ENCODE results near the gene BCL11A. TPM values are rescaled to one million over a fixed set of nuclear protein-coding genes. Genes with fewer than 3 reads are reported as not detected.

BCL11A gene
- total and polyA plus RNA-seq, 2 of the 13 experiments (the other 11 are each of a cell fraction or from before 2014, with no cell fraction given) = not detected

DNA sequence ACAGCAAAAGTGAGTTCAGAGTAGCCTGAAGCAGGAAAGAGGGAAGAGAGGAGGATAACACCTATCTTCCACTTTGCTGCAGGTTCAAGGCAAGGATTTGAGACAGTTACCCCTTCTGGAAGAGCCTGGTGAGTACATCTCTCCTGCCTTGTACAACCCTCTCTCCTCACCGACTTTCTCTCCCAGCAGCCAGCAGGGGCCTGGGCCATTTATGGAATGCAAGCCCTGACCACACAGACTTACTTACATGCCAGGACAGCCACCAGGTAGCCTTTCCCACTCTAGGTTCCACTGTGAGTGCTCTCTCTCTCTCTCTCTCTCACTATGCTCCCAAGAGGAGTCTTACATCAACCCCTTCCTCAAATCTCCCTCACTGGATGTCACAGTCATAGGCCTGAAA, 57.0 kb downstream of the BCL11A start:
- H3K27ac ChIP-seq (ENCODE audit: extremely low read length, insufficient read depth, low read length) = no peak overlapping the region
- no TSS peak for BruUV-seq (replicated peaks)
- TF ChIP-seq ZSCAN25 (CRISPR knock-in tag; IDR thresholded peaks at IDR 0.05) (no peak), MYC (CRISPR knock-in tag; IDR thresholded peaks at IDR 0.05; ENCODE audit: borderline replicate concordance) (no peak), ZC3H4 (CRISPR knock-in tag; IDR thresholded peaks at IDR 0.05; ENCODE audit: borderline replicate concordance) (no peak)
- DNase-seq (ENCODE audit: low spot score) = no peak
- H3K36me3 ChIP-seq (replicated peaks in 1 of 2; ENCODE audit: control insufficient read depth in 1 of 2, insufficient read depth in 2 of 2, low read length in 2 of 2) = no peaks in the 10 kb centered on the region
- peak; percentile 56 for ATAC-seq
- H3K4me2 ChIP-seq (ENCODE audit: low read depth, low read length) = no peak overlapping the region
- intact Hi-C loops (cut with micrococcal nuclease; ENCODE audit: unreplicated experiment) = no loop called here
- H4K20me1 ChIP-seq (ENCODE audit: insufficient read depth, low read length) = no peaks in the 10 kb centered on the region
- H3K27me3 ChIP-seq (ENCODE audit: control insufficient read depth in 1 of 2, insufficient read depth in 2 of 2, low read length in 2 of 2) = peaks cover 1 to 19% of the 10 kb centered on the region in 2 experiments; a peak in 3 of 5 replicates
- WGBS (ENCODE audit: low lambda C conversion rate) = 0% methylated on average over 1 of the region's 1 CpG
- in situ Hi-C loops (cut with HindIII; ENCODE audit: extremely low pct_ligation_motif_present, low pct_unique_long_range_greater_than_20kb) = no loop called here
- no peak for FAIRE-seq
- H3K79me2 ChIP-seq (ENCODE audit: insufficient read depth, low read length) = no peaks in the 10 kb centered on the region
- H3K9me3 ChIP-seq (ENCODE audit: low read length) = no peaks in the 10 kb centered on the region
- H3K4me1 ChIP-seq (ENCODE audit: insufficient read depth, low read length) = no peaks in the 10 kb centered on the region
- ChIA-PET CTCF (ENCODE audit: low intra/inter-chr PET ratio, low total read pairs) (no interaction called here), POLR2A (no interaction called here)
- H3K9ac ChIP-seq (ENCODE audit: insufficient read depth, low read depth, low read length) = no peak overlapping the region
- no peak overlapping the region for H2AFZ ChIP-seq (ENCODE audit: low read length)
- H3K4me3 ChIP-seq (replicated peaks in 1 of 3; ENCODE audit: insufficient read depth in 1 of 3, low read depth in 2 of 3, low read length in 3 of 3) = no peak overlapping the region

DNA sequence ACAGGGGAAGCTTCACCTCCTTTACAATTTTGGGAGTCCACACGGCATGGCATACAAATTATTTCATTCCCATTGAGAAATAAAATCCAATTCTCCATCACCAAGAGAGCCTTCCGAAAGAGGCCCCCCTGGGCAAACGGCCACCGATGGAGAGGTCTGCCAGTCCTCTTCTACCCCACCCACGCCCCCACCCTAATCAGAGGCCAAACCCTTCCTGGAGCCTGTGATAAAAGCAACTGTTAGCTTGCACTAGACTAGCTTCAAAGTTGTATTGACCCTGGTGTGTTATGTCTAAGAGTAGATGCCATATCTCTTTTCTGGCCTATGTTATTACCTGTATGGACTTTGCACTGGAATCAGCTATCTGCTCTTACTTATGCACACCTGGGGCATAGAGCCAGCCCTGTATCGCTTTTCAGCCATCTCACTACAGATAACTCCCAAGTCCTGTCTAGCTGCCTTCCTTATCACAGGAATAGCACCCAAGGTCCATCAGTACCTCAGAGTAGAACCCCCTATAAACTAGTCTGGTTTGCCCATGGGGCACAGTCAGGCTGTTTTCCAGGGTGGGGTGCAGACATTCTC, 58.3 kb downstream of the BCL11A start:
- intact Hi-C loops (cut with micrococcal nuclease; ENCODE audit: unreplicated experiment) (no loop called here), in situ Hi-C loops (cut with HindIII; ENCODE audit: extremely low pct_ligation_motif_present, low pct_unique_long_range_greater_than_20kb) (no loop called here)
- peaks cover 1 to 10% of the 10 kb centered on the region in 2 experiments; a peak in 3 of 5 replicates for H3K27me3 ChIP-seq (ENCODE audit: control insufficient read depth in 1 of 2, insufficient read depth in 2 of 2, low read length in 2 of 2)
- no peaks in the 10 kb centered on the region for H3K4me1 ChIP-seq (ENCODE audit: insufficient read depth, low read length)
- TF ChIP-seq SPEN (CRISPR knock-in tag; IDR thresholded peaks at IDR 0.05; ENCODE audit: low read depth) (no peak), ZNF850 (CRISPR knock-in tag; conservative IDR thresholded peaks at IDR 0.05) (no peak), SALL2 (CRISPR knock-in tag; IDR thresholded peaks at IDR 0.05) (no peak), ZC3H4 (CRISPR knock-in tag; IDR thresholded peaks at IDR 0.05; ENCODE audit: borderline replicate concordance) (no peak), CHD2 (IDR thresholded peaks at IDR 0.05; ENCODE audit: low read depth, low read length) (no peak), KAT8 (CRISPR knock-in tag; IDR thresholded peaks at IDR 0.05) (no peak), ZNF775 (CRISPR knock-in tag; IDR thresholded peaks at IDR 0.05; ENCODE audit: borderline replicate concordance) (no peak), ZNF546 (CRISPR knock-in tag; conservative IDR thresholded peaks at IDR 0.05) (no peak), ZSCAN31 (CRISPR knock-in tag; IDR thresholded peaks at IDR 0.05; ENCODE audit: low read depth) (no peak), CEBPB (IDR thresholded peaks at IDR 0.05; ENCODE audit: borderline replicate concordance, low read depth, low read length) (no peak), SALL1 (CRISPR knock-in tag; IDR thresholded peaks at IDR 0.05) (no peak), MTF1 (CRISPR knock-in tag; IDR thresholded peaks at IDR 0.05) (no peak), ZNF207 (IDR thresholded peaks at IDR 0.05; ENCODE audit: borderline replicate concordance) (no peak), SOX6 (IDR thresholded peaks at IDR 0.05) (no peak), SOX6 (CRISPR knock-in tag; IDR thresholded peaks at IDR 0.05) (no peak), ZBTB42 (CRISPR knock-in tag; IDR thresholded peaks at IDR 0.05) (no peak), ZNF180 (CRISPR knock-in tag; IDR thresholded peaks at IDR 0.05; ENCODE audit: borderline replicate concordance, low read depth) (no peak), MXI1 (IDR thresholded peaks at IDR 0.05; ENCODE audit: borderline replicate concordance, low read depth, low read length) (no peak)
- TF ChIP-seq, protein P1, sequence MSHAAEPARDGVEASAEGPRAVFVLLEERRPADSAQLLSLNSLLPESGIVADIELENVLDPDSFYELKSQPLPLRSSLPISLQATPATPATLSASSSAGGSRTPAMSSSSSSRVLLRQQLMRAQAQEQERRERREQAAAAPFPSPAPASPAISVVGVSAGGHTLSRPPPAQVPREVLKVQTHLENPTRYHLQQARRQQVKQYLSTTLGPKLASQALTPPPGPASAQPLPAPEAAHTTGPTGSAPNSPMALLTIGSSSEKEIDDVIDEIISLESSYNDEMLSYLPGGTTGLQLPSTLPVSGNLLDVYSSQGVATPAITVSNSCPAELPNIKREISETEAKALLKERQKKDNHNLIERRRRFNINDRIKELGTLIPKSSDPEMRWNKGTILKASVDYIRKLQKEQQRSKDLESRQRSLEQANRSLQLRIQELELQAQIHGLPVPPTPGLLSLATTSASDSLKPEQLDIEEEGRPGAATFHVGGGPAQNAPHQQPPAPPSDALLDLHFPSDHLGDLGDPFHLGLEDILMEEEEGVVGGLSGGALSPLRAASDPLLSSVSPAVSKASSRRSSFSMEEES (CRISPR knock-in tag; IDR thresholded peaks at IDR 0.05) = no peak
- no peak overlapping the region for H2AFZ ChIP-seq (ENCODE audit: low read length)
- no peaks in the 10 kb centered on the region for H3K36me3 ChIP-seq (replicated peaks in 1 of 2; ENCODE audit: control insufficient read depth in 1 of 2, insufficient read depth in 2 of 2, low read length in 2 of 2)
- no peak for FAIRE-seq
- no peak for DNase-seq (ENCODE audit: low spot score)
- H3K27ac ChIP-seq (ENCODE audit: extremely low read length, insufficient read depth, low read length) = no peak overlapping the region
- H3K9ac ChIP-seq (ENCODE audit: insufficient read depth, low read depth, low read length) = no peak overlapping the region
- POLR2A ChIA-PET = no interaction called here
- 43% methylated on average over 6 of the region's 6 CpGs for WGBS (ENCODE audit: low lambda C conversion rate)
- no peak overlapping the region for H3K4me2 ChIP-seq (ENCODE audit: low read depth, low read length)
- H3K9me3 ChIP-seq (ENCODE audit: low read length) = no peaks in the 10 kb centered on the region
- H3K79me2 ChIP-seq (ENCODE audit: insufficient read depth, low read length) = no peaks in the 10 kb centered on the region
- no TSS peak for BruUV-seq (replicated peaks)
- H4K20me1 ChIP-seq (ENCODE audit: insufficient read depth, low read length) = no peaks in the 10 kb centered on the region
- ATAC-seq = no peak
- H3K4me3 ChIP-seq (replicated peaks in 1 of 3; ENCODE audit: insufficient read depth in 1 of 3, low read depth in 2 of 3, low read length in 3 of 3) = no peak overlapping the region
- CTCF ChIA-PET (ENCODE audit: low intra/inter-chr PET ratio, low total read pairs) = no interaction called here

Data from HepG2 (cell line).